22Rv1 (cell line): Measurements from ENCODE around the gene PTBP2.
"Not testable (repeated sequence)": the region's sequence is repeated elsewhere in the genome, so short reads cannot be mapped to it uniquely, and the experiment has no call there.

Experiments
- H3K27ac ChIP-seq: fragments of 450-650 bp; 2 replicates; pipeline ENCODE4 v1.5.1; 2017
- ZFX ChIP-seq: fragments of 450-650 bp; IDR thresholded peaks from 2 replicates; pipeline ENCODE4 v1.6.1; 2017; ENCODE audit warnings: antibody characterized with exemption, borderline replicate concordance
- TF ChIP-seq, protein P1 (sequence below): fragments of 450-650 bp; IDR thresholded peaks from 2 replicates; pipeline ENCODE4 v1.5.1; 2017; ENCODE audit warnings: mild to moderate bottlenecking

PTBP2 gene

DNA sequence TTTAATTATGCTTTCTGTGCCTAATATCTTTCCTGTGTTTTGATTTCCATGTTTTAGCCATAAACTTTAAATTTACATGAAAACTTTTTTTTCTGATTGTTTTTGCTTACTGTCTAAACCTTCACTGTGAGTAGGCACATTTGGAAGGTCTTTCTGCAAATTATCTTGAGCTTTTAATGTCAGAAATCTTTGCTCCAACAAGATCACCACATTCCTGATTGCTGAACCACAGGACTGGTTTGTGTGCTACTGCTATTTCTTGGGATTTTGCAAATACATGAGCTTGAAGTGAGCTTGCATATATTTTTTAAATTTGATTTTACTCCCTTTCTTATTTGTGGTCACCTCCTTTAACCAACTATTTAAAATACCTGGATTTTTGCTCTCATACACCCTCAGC is 61.3 kb downstream of the PTBP2 start:
- H3K27ac ChIP-seq, result no peak overlapping the region
- TF ChIP-seq ZFX, result no peak
- TF ChIP-seq, protein P1, sequence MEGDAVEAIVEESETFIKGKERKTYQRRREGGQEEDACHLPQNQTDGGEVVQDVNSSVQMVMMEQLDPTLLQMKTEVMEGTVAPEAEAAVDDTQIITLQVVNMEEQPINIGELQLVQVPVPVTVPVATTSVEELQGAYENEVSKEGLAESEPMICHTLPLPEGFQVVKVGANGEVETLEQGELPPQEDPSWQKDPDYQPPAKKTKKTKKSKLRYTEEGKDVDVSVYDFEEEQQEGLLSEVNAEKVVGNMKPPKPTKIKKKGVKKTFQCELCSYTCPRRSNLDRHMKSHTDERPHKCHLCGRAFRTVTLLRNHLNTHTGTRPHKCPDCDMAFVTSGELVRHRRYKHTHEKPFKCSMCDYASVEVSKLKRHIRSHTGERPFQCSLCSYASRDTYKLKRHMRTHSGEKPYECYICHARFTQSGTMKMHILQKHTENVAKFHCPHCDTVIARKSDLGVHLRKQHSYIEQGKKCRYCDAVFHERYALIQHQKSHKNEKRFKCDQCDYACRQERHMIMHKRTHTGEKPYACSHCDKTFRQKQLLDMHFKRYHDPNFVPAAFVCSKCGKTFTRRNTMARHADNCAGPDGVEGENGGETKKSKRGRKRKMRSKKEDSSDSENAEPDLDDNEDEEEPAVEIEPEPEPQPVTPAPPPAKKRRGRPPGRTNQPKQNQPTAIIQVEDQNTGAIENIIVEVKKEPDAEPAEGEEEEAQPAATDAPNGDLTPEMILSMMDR, result no peak

DNA sequence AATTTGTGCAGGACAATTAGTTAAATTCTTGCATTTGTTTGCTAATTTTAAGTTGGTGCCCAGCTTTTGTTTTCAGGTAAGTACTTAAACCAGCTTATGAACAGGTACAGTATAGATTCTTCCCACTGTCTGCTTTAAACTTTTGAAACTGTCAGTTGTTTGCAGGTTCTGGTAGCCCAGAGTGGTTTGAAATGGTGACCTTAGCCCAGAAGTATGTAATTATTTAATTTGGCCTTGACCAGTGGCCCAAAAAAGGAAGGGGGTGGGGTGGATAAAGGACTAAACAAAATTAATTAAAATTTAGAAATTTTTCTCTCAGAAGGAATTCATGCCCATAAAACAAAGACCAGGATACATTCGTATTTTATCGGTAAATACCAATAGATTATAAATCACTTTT is 69.0 kb downstream of the PTBP2 start:
- TF ChIP-seq ZFX, result no peak
- TF ChIP-seq, protein P1, result no peak

DNA sequence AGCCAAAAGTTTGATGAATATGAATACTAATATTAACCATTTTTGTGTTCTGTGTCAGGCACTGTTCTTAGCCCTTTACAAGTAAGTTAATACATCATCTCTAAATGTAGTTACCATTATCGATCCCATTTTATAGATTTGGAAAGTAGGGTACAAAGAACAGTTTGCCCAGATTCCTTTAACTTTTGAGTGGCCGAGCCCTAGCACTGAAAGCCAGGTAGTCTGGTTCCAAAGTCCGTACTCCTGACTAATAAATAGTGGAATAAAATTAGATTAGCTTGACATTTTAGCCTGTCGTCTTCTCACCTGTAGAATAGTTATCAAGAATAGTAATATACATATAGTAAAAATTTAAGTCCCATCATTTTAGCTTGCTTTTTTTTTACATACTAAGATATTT is 70.6 kb downstream of the PTBP2 start:
- TF ChIP-seq ZFX, result no peak
- TF ChIP-seq, protein P1, result no peak
- no peak overlapping the region for H3K27ac ChIP-seq

More for the DNA sequence above, 69.0 kb downstream of the PTBP2 start:
- no peak overlapping the region for H3K27ac ChIP-seq

DNA sequence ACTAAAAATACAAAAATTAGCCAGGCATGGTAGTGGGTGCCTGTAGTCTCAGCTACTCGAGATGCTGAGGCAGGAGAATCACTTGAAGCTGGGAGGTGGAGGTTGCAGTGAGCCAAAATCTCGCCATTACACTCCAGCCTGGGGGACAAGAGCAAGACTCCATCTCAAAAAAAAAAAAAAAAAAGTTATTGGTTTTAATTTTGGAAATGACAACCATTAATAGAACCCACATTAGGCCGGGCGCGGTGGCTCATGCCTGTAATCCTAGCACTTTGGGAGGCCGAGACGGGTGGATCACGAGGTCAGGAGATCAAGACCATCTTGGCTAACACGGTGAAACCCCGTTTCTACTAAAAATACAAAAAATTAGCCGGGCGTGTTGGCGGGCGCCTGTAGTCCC is 80.1 kb downstream of the PTBP2 start:
- H3K27ac ChIP-seq, result not testable (repeated sequence)

DNA sequence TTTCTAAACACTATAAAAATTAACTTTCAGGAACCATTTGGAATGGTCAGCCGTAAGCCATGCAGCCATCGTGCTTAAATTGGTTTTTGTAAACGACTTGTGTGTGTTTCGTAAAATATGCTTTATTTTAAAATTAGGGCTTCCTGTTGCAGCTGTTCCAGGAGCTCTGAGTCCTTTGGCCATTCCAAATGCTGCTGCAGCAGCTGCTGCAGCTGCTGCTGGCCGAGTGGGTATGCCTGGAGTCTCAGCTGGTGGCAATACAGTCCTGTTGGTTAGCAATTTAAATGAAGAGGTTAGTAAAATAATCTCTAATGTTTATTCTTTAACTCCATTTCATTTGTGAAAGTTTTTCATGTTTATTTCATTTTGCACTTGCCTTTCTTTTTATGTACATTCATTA is 83.1 kb downstream of the PTBP2 start:
- no peak overlapping the region for H3K27ac ChIP-seq
- TF ChIP-seq, protein P1, result no peak
- no peak for TF ChIP-seq ZFX

DNA sequence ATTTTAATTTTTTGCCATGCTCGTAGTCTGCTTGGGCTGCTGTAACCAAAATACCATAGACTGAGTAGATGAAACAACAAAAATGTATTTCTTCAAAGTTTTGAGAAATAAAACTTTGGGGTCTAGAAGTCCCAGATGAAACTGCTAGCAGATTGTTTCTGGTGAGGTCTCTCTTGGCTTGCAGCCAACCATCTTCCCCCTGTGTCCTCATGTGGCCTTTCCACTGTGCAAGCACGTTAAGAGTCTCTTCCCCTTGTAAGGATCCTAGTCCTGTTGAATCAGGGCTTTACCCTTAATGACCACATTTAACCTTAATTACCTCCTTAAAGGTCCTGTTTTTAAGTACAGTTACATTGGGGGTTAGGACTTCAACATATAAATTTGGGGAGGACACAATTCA is 86.6 kb downstream of the PTBP2 start:
- TF ChIP-seq, protein P1, result no peak
- TF ChIP-seq ZFX, result no peak
- no peak overlapping the region for H3K27ac ChIP-seq

DNA sequence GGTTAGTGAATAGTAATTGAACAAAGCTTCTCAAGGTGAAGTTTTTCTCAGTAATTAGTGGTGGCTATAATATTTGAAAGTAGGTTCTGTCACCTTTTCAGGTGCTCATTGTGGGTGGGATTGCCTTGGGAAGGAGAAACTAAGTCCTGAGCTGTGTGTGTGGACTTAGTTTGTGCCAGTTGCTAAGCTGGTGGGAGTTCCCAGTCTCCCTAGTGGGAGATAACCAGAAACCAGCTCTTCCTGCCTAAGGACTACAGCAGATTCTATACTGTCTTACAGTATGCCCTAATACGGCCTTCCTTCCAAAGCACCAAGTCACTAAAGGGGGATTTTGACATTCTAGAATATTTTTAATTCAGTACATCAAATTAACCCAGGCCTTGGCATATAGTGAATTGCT is 94.3 kb downstream of the PTBP2 start:
- H3K27ac ChIP-seq, result no peak overlapping the region
- TF ChIP-seq, protein P1, result no peak
- TF ChIP-seq ZFX, result no peak

DNA sequence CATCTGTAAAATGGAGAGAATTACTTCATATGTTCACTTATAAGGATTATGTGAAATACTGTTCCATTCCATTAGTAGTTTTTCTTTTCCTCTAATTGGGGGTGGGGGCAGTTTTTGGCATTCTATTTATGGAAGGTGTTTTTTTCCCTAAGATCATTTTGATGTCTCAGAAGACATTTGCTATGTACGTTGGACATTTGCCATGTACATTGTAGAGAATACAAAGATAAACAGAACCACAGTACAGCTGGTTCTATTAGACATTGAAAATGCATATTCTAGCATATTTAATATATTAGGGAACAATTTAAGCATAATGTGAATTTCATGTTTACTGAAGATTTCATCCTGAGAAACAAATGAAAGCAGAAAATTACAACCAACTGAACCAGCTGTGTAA is 98.5 kb downstream of the PTBP2 start:
- no peak for TF ChIP-seq ZFX
- TF ChIP-seq, protein P1, result no peak
- H3K27ac ChIP-seq, result no peak overlapping the region
